HepG2 (cell line): ENCODE results near the gene ZFP69B. TPM values are rescaled to one million over a fixed set of nuclear protein-coding genes. Genes with fewer than 3 reads are reported as not detected.

Experiments used
- EEA1 ChIP-seq: sonication (generic); formaldehyde crosslinking; IDR thresholded peaks from 2 replicates; pipeline ENCODE4 v1.5.1; 2020; ENCODE audit warnings: mild to moderate bottlenecking, missing genetic modification reagents, borderline replicate concordance
- FOSL2 ChIP-seq: sonication (generic); formaldehyde crosslinking; IDR thresholded peaks from 2 replicates; pipeline ENCODE4 v1.4.0; 2020; ENCODE audit warnings: missing genetic modification reagents
- KMT2B ChIP-seq: IDR thresholded peaks from 2 replicates; pipeline ENCODE4 v1.6.1; 2016; ENCODE audit warnings: missing genetic modification reagents, missing compliant biosample characterization
- MED1 ChIP-seq: sonication (generic); formaldehyde crosslinking; IDR thresholded peaks from 2 replicates; pipeline ENCODE4 v1.4.0; 2020; ENCODE audit warnings: missing genetic modification reagents
- NBN ChIP-seq: fragments of 450-650 bp; conservative IDR thresholded peaks from 2 replicates; pipeline ENCODE4 v1.6.1; 2017
- RFX5 ChIP-seq: IDR thresholded peaks from 2 replicates; pipeline ENCODE4 v1.6.1; 2011; ENCODE audit warnings: low read depth, low read length, improper control_type of control experiment
- RORA ChIP-seq: sonication (generic); formaldehyde crosslinking; IDR thresholded peaks from 2 replicates; pipeline ENCODE4 v1.5.0; 2020; ENCODE audit warnings: mild to moderate bottlenecking, missing genetic modification reagents, moderate library complexity
- SCMH1 ChIP-seq: sonication (generic); formaldehyde crosslinking; IDR thresholded peaks from 2 replicates; pipeline ENCODE4 v1.9.0; 2021; ENCODE audit warnings: missing genetic modification reagents, mild to moderate bottlenecking, borderline replicate concordance
- ZNF101 ChIP-seq: sonication (generic); formaldehyde crosslinking; IDR thresholded peaks from 2 replicates; pipeline ENCODE4 v1.4.0; 2020; ENCODE audit warnings: mild to moderate bottlenecking, low read depth, missing genetic modification reagents, borderline replicate concordance
- ZNF143 ChIP-seq: sonication (generic); formaldehyde crosslinking; IDR thresholded peaks from 2 replicates; pipeline ENCODE4 v1.4.0; 2020; ENCODE audit warnings: missing genetic modification reagents
- ZNF431 ChIP-seq: sonication (generic); formaldehyde crosslinking; IDR thresholded peaks from 2 replicates; pipeline ENCODE4 v1.9.0; 2022; ENCODE audit warnings: missing genetic modification reagents, low read depth, mild to moderate bottlenecking, borderline replicate concordance
- ZNF460 ChIP-seq: sonication (generic); formaldehyde crosslinking; IDR thresholded peaks from 2 replicates; pipeline ENCODE4 v1.5.1; 2020; ENCODE audit warnings: missing genetic modification reagents, mild to moderate bottlenecking, borderline replicate concordance
- ZNF484 ChIP-seq: sonication (generic); formaldehyde crosslinking; IDR thresholded peaks from 2 replicates; pipeline ENCODE4 v1.5.1; 2020; ENCODE audit warnings: mild to moderate bottlenecking, low read depth, missing genetic modification reagents, borderline replicate concordance
- polyA plus RNA-seq, 8 experiments: library from polyadenylated mRNA; depleted of rRNA in 3 of 8; stranded (reverse) in 7 of 8; unstranded in 1 of 8; fragments of >200 nt; fragmentation: Illumina TruSeq in 4 of 8; extraction: Trizol in 4 of 8; gene quantifications; 2 replicates each; pipeline versions ENCODE4 v1.2.1 to v1.2.3, GENCODE V29; 2011 to 2016; ENCODE audit warnings: low read depth in 4 of 8, missing spikeins in 1 of 8, mixed read lengths in 1 of 8; ENCODE audit not compliant: insufficient read depth in 1 of 8
- total RNA-seq, 5 experiments: library from RNA; depleted of rRNA; stranded (reverse); fragments of >200 nt; fragmentation: Illumina TruSeq; extraction: Trizol; gene quantifications; 2 replicates each; pipeline ENCODE4 v1.2.3, GENCODE V29; 2016; ENCODE audit warnings: low read depth in 1 of 5
- TF ChIP-seq, protein P1 (sequence below): sonication (generic); formaldehyde crosslinking; IDR thresholded peaks from 2 replicates; pipeline ENCODE4 v1.4.0; 2020; ENCODE audit warnings: missing genetic modification reagents, borderline replicate concordance
- TF ChIP-seq, protein P2 (sequence below): sonication (generic); formaldehyde crosslinking; IDR thresholded peaks from 2 replicates; pipeline ENCODE4 v1.9.0; 2021; ENCODE audit warnings: mild to moderate bottlenecking, missing genetic modification reagents
- TF ChIP-seq, protein P3 (sequence below): sonication (generic); formaldehyde crosslinking; IDR thresholded peaks from 2 replicates; pipeline ENCODE4 v1.5.0; 2020; ENCODE audit warnings: mild to moderate bottlenecking, missing genetic modification reagents, moderate library complexity

ZFP69B gene
- total and polyA plus RNA-seq, 2 of the 13 experiments (the other 11 are each of a cell fraction or from before 2014, with no cell fraction given), result 4.6 to 7.7 TPM

DNA sequence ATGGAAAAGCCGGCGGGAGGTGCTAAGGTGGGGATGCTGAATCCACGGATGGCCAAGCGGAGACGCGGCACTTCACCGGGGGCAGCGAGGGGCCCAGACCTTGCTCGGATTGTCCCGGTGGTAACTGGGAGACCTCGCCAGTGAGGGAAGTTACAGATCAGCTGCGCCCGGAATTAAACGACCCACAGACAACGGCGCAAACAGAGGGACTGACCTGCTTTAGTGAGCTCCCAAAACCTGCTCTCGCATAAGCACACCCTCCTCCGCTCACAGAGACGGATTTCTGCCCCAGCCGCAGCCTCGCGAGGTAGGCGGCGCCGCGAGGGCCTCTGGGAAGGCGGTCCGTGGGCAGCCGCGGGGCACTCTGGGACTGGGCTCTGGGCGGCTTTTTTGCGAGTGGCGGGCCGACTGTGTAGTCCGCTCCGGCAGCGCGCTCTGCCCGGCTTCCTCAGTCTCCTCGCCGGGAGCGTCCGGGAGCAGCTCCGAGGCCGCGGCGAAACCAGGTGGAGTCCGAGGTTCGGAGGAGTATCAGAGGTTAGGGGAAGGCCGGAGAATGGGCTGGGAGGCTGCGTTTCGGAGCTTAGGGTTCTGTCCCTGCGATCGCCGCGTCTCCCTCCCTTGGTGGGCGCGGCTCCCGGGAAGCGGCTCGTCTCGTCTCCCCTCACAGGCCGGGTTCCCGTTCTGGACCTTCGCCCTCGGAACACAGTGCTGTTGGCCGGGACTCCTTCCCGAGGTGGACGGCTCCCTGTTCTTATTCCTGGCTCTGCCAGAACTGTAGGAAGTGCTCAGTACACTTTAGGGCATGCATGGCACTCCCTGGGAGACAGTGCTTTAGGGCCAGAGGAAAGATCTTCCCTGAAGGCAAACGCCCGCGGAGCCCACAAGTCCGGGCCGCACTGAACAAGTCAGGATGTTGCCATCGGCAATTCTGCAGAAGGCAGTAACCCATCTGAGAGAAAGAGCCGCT, 58.4 kb downstream of the ZFP69B start, which contains the start of gene EXO5 (continued):
- no peak for TF ChIP-seq RFX5
- TF ChIP-seq, protein P1, sequence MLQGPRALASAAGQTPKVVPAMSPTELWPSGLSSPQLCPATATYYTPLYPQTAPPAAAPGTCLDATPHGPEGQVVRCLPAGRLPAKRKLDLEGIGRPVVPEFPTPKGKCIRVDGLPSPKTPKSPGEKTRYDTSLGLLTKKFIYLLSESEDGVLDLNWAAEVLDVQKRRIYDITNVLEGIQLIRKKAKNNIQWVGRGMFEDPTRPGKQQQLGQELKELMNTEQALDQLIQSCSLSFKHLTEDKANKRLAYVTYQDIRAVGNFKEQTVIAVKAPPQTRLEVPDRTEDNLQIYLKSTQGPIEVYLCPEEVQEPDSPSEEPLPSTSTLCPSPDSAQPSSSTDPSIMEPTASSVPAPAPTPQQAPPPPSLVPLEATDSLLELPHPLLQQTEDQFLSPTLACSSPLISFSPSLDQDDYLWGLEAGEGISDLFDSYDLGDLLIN (CRISPR knock-in tag), result peak; percentile 76; the same call in 1 of the 2 replicates
- peak; percentile 98 for TF ChIP-seq KMT2B (CRISPR knock-in tag)
- TF ChIP-seq SCMH1 (CRISPR knock-in tag), result no peak
- TF ChIP-seq MED1 (CRISPR knock-in tag), result peak; percentile 79
- no peak for TF ChIP-seq NBN
- no peak; the same call in 1 of the 2 replicates for TF ChIP-seq RORA (CRISPR knock-in tag)
- peak; percentile 47; the same call in 1 of the 2 replicates for TF ChIP-seq ZNF431
- TF ChIP-seq ZNF460, result peak; percentile 29; the same call in 1 of the 2 replicates
- TF ChIP-seq ZNF101 (CRISPR knock-in tag), result peak; percentile 75; the same call in 1 of the 2 replicates
- TF ChIP-seq, protein P2, sequence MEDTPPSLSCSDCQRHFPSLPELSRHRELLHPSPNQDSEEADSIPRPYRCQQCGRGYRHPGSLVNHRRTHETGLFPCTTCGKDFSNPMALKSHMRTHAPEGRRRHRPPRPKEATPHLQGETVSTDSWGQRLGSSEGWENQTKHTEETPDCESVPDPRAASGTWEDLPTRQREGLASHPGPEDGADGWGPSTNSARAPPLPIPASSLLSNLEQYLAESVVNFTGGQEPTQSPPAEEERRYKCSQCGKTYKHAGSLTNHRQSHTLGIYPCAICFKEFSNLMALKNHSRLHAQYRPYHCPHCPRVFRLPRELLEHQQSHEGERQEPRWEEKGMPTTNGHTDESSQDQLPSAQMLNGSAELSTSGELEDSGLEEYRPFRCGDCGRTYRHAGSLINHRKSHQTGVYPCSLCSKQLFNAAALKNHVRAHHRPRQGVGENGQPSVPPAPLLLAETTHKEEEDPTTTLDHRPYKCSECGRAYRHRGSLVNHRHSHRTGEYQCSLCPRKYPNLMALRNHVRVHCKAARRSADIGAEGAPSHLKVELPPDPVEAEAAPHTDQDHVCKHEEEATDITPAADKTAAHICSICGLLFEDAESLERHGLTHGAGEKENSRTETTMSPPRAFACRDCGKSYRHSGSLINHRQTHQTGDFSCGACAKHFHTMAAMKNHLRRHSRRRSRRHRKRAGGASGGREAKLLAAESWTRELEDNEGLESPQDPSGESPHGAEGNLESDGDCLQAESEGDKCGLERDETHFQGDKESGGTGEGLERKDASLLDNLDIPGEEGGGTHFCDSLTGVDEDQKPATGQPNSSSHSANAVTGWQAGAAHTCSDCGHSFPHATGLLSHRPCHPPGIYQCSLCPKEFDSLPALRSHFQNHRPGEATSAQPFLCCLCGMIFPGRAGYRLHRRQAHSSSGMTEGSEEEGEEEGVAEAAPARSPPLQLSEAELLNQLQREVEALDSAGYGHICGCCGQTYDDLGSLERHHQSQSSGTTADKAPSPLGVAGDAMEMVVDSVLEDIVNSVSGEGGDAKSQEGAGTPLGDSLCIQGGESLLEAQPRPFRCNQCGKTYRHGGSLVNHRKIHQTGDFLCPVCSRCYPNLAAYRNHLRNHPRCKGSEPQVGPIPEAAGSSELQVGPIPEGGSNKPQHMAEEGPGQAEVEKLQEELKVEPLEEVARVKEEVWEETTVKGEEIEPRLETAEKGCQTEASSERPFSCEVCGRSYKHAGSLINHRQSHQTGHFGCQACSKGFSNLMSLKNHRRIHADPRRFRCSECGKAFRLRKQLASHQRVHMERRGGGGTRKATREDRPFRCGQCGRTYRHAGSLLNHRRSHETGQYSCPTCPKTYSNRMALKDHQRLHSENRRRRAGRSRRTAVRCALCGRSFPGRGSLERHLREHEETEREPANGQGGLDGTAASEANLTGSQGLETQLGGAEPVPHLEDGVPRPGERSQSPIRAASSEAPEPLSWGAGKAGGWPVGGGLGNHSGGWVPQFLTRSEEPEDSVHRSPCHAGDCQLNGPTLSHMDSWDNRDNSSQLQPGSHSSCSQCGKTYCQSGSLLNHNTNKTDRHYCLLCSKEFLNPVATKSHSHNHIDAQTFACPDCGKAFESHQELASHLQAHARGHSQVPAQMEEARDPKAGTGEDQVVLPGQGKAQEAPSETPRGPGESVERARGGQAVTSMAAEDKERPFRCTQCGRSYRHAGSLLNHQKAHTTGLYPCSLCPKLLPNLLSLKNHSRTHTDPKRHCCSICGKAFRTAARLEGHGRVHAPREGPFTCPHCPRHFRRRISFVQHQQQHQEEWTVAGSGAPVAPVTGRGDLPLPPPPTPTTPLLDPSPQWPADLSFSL (CRISPR knock-in tag), result no peak
- 0 out of 2 replicates have a peak, but pooled peaks have one; percentile 41 for TF ChIP-seq ZNF484 (CRISPR knock-in tag)
- TF ChIP-seq, protein P3, sequence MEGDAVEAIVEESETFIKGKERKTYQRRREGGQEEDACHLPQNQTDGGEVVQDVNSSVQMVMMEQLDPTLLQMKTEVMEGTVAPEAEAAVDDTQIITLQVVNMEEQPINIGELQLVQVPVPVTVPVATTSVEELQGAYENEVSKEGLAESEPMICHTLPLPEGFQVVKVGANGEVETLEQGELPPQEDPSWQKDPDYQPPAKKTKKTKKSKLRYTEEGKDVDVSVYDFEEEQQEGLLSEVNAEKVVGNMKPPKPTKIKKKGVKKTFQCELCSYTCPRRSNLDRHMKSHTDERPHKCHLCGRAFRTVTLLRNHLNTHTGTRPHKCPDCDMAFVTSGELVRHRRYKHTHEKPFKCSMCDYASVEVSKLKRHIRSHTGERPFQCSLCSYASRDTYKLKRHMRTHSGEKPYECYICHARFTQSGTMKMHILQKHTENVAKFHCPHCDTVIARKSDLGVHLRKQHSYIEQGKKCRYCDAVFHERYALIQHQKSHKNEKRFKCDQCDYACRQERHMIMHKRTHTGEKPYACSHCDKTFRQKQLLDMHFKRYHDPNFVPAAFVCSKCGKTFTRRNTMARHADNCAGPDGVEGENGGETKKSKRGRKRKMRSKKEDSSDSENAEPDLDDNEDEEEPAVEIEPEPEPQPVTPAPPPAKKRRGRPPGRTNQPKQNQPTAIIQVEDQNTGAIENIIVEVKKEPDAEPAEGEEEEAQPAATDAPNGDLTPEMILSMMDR (CRISPR knock-in tag), result no peak; the same call in 1 of the 2 replicates
- TF ChIP-seq FOSL2 (CRISPR knock-in tag), result no peak
- TF ChIP-seq EEA1 (CRISPR knock-in tag), result no peak
- peak; percentile 95 for TF ChIP-seq ZNF143 (CRISPR knock-in tag)
